SK-N-SH treated with all-trans-retinoic acid at 6 μM for 48 hours (cell line): ENCODE measurements around the gene SGTA.

Experiments used
- BACH2 ChIP-seq: fragments of 250-450 bp; sonication (Bioruptor Pico); IDR thresholded peaks from 2 replicates; pipeline ENCODE4 v1.9.0; 2021; ENCODE audit warnings: mild to moderate bottlenecking, borderline replicate concordance
- OSR1 ChIP-seq: fragments of 250-450 bp; sonication (Bioruptor Pico); IDR thresholded peaks from 2 replicates; pipeline ENCODE4 v1.8.0; 2022; ENCODE audit warnings: moderate library complexity, mild to moderate bottlenecking, inconsistent platforms
- RARB ChIP-seq: fragments of 250-450 bp; sonication (Bioruptor Pico); IDR thresholded peaks from 2 replicates; pipeline ENCODE4 v1.8.0; 2021; ENCODE audit warnings: mild to moderate bottlenecking, moderate library complexity
- TCF4 ChIP-seq: fragments of 250-450 bp; sonication (Bioruptor Pico); IDR thresholded peaks from 2 replicates; pipeline ENCODE4 v1.8.0; 2021; ENCODE audit warnings: mild to moderate bottlenecking, moderate library complexity, borderline replicate concordance

DNA sequence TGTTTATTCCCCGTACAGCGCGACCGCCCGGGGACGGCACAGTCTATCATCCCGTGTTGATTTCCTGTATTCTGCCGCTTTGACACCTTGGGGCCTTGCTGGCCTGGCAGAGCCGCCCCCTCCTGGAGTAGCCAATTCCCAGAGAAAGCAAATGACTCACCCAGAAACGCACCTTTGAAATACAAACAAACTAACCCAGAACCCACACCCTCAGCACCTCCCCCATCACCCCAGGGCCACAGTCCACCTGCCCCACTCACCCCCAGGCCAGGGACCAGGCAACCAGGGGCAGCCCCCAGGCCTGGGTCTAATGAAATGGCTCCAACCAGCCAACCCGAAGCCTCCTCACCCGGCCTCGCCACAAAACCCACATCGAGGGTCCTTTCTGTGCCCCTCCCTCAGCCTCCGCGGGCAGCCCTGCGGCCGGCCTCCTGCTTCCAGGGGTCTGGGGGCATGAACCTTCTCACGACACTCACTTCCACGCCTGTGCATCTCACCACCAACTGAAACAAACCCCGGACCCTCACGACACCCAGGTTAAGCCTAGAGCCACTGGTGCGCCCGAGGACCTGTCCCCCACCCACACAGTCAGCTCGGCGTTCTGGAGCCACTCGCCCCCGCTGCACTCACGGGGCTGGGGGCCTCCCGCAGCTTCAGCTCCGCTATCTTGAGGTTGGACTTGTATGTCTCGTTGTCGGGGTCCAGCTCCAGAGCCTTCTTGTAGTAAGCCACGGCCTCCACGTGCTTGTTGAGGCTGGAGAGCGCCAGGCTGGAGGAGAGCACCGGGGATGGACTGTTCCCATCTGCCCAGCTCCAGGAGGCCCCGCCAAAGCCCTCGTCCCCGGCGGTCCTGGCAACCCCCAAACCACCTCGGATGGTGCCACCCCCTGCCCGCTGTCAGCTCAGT is 20.9 kb downstream of the SGTA start:
- TF ChIP-seq OSR1 (CRISPR knock-in tag) (no peak), RARB (CRISPR knock-in tag) (no peak), TCF4 (no peak), BACH2 (CRISPR knock-in tag) (no peak)
